ENCODE measurements around the gene SUN1. TPM values are rescaled to one million over a fixed set of nuclear protein-coding genes. Genes with fewer than 3 reads are reported as not detected.
A peak's percentile ranks its signal among the peaks of the same experiment; 100 is the strongest.
"Not testable (repeated sequence)": the region's sequence is repeated elsewhere in the genome, so short reads cannot be mapped to it uniquely, and the experiment has no call there.

SUN1 gene
- polyA plus RNA-seq, 4 donors = 128 to 160 (median 137) TPM

- DNase-seq (ENCODE audit: low read depth in 4 of 4, low spot score in 3 of 4) = no peak
These were observed 18.9 kb downstream of the SUN1 start for GRCh38 chr7:851204-851603.

DNA sequence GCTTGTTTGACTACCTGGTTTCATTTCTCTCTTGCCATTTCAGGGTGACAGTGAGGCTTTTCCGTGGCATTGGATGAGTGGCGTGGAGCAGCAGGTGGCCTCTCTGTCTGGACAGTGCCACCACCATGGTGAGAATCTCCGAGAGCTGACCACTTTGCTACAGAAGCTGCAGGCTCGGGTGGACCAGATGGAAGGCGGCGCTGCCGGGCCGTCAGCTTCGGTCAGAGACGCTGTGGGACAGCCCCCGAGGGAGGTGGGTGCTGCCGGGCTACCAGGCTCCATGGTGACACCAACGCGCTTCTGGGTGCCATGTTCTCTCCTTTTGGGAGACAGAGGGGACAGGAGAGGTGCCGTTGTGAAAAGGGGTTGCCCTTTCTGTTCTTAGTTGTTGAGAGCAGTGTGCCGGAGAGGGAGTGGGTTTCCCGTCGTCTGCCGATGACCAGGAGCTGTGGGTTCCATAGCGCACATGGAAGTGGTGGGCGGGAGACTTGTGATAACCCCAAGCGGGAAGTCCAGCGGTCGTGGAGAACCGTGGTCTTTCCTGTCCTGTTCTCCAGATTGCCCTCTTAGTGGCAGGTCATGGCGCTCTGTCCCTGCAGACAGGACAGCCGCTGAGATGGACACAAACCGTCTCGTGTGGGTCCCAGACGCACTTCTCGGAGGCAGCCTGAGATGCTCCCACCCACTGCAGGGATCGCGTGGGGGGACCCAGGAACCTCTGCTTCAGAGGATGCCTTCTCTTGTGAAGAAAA, 21.3 kb downstream of the SUN1 start:
- no peak for DNase-seq (ENCODE audit: low read depth in 4 of 4, low spot score in 3 of 4)

GRCh38 chr7:854118-854775, 22.0 kb downstream of the SUN1 start:
- no peak for DNase-seq (ENCODE audit: low read depth in 4 of 4, low spot score in 3 of 4)

DNA sequence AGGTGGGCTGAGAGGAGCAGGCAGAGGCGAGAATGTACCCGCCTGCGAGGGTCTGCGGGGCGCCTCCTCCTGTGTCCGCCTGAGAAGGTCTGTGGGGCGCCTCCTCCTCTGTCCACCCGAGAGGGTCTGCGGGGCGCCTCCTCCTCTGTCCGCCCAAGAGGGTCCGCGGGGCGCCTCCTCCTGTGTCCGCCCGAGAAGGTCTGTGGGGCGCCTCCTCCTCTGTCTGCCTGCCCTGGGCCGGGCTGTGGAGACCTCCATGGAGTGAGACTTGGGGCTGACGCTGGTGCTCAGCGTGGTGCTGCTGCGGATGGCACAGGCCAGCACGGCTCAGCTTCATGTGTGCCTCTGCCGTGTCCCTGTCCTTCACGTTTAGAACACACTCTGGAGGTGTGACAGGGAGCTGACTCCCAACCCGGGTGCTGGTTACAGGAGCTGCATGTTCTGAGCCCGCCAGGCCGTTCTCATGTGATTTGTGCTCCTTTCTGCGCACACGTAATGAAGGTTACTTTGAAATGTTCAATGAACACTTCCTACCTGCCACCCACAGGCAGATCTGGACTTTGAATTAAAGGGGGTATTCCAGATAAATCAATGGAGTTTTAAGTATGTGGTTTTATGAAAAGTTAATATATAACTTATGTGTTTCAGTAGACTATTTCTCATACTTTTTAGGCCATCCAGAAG, 23.6 kb downstream of the SUN1 start:
- DNase-seq (ENCODE audit: low read depth in 4 of 4, low spot score in 3 of 4) = no peak

DNA sequence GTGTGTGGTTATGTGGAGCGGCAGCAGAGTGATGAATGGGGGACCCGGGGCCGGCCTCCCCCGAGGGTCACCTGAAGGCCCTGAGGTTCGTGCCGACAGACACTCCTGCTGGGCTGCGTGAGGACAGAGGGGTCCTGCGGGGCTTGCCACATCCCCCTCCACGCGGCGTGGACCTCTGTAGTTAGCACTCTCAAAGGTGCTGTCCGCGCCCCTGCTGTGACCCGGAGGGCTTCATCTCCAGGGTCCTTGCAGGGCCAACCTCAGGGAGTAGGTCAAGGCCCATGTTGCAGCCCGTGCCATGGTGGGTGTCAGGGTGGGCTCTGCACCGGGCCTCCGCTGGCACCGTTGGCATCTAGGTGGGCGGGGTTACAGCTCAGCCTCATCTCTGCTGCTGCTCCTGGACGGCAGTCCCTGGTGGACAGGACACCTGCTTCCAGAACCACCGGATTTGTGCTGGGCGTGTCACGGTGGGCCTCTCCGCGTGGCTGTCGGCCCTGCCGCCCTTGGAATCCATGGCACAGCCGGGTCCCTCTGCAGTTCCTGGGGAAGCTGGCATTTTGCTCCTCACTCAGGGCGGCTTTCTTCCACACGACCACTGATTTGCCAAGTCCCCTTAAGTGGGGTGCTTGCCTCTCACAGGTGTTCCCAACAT, 24.3 kb downstream of the SUN1 start:
- DNase-seq (ENCODE audit: low read depth in 4 of 4, low spot score in 3 of 4) = no peak

GRCh38 chr7:857661-858060, 25.4 kb downstream of the SUN1 start:
- DNase-seq (ENCODE audit: low read depth in 4 of 4, low spot score in 3 of 4) = no peak

GRCh38 chr7:859359-860030, 27.2 kb downstream of the SUN1 start:
- DNase-seq (ENCODE audit: low read depth in 4 of 4, low spot score in 3 of 4) = no peak

GRCh38 chr7:860149-860548, 27.9 kb downstream of the SUN1 start:
- DNase-seq (ENCODE audit: low read depth in 4 of 4, low spot score in 3 of 4) = no peak

DNA sequence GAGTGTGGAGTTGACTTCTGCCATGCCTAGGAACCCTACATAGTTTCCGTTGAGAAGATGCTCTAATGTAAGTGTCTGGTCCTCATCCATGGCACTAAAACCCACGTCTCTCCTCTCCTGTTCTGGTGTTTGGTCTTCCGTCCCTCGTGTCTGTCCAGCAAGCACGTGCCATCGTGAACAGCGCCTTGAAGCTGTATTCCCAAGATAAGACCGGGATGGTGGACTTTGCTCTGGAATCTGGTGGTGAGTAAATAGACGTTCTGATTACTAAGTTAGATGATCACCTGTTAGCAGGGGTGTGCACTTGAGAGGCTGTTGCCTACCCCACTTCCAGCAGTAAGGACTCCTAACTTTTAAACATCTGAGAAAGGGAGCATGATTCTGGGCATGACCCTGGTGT, 28.9 kb downstream of the SUN1 start:
- no peak for DNase-seq (ENCODE audit: low read depth in 4 of 4, low spot score in 3 of 4)

GRCh38 chr7:862157-862556, 29.9 kb downstream of the SUN1 start:
- DNase-seq (ENCODE audit: low read depth in 4 of 4, low spot score in 3 of 4) = no peak

DNA sequence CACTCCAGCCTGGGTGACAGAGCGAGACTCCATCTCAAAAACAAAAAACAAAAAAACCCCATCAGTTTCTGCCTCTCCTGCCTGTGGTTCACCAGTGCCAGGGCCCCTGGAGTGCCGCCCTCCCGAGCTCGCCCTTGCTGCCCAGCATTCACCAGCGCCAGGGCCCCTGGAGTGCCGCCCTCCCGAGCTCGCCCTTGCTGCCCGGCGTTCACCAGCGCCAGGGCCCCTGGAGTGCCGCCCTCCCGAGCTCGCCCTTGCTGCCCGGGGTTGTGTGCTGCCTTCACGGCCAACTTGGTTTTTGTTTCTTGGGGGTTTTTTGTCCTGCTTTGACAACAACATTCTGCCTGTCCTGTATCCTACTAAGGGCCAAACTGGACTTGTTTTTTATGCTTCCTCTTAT, 30.8 kb downstream of the SUN1 start:
- no peak for DNase-seq (ENCODE audit: low read depth in 4 of 4, low spot score in 3 of 4)

GRCh38 chr7:865921-866320, 33.6 kb downstream of the SUN1 start:
- DNase-seq (ENCODE audit: low read depth in 4 of 4, low spot score in 3 of 4) = no peak

DNA sequence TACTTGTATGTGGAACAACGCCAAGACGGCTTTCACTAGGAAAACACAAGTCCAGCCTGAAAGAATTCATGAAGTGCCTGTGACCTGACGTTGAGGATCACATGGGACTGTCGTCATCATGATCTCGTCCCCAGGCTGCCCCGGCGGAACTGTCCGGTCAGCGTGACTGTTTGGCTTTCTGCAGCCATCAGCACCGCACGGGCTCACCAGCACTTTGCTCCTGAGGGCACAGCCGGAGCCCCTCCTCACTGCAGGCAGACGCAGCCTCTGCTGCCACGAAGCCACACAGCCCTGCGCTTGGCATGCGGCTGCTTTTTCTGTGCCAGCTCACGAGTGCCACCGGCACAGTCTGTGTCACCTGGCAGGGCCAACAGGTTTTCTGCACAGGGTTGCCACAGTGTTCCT, 34.7 kb downstream of the SUN1 start:
- peak in 3 of 4 donors; percentile 26 to 48 (median 39) for DNase-seq (ENCODE audit: low read depth in 4 of 4, low spot score in 3 of 4)

DNA sequence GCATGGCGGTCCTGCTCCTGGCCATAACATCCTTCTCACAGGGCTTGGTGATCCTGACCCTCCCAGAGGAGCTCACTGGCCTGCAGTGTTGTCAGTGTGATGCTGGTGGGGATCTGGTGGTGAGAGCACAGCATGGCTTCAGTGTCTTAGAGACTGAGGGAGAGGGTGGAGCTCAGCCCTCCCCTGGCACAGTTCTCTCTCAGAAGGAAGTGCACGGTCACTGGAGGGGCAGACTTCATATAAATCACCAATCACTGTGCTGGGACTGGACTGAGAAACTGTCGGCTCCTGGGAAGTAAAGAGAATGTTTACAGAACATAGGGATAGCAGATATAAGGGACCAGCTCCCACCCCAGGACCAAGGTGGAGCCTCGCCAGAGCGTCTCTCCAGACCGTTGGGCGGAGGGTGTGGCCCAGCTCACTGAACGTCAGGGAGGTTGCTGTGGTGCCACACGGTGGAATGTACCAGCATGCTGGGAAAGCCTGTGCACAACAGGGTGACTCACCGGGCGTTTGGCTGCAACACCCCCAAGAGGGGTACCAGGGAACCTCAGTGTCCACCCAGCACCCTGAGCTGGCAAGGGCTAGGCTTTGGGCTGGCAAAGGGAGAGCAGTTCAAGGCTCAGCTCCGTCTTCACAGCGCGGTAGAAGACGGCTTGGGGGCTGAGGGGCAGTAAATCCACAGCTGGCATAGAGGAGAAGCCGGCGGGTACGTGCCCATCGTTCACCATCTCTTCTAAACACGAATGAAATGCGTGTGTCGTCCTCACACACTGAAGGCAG, 35.3 kb downstream of the SUN1 start:
- no peak for DNase-seq (ENCODE audit: low read depth in 4 of 4, low spot score in 3 of 4)

GRCh38 chr7:868189-868486, 35.9 kb downstream of the SUN1 start:
- no peak for DNase-seq (ENCODE audit: low read depth in 4 of 4, low spot score in 3 of 4)

- DNase-seq (ENCODE audit: low read depth in 4 of 4, low spot score in 3 of 4) = no peak
These were observed 37.1 kb downstream of the SUN1 start for GRCh38 chr7:869348-869747.

DNA sequence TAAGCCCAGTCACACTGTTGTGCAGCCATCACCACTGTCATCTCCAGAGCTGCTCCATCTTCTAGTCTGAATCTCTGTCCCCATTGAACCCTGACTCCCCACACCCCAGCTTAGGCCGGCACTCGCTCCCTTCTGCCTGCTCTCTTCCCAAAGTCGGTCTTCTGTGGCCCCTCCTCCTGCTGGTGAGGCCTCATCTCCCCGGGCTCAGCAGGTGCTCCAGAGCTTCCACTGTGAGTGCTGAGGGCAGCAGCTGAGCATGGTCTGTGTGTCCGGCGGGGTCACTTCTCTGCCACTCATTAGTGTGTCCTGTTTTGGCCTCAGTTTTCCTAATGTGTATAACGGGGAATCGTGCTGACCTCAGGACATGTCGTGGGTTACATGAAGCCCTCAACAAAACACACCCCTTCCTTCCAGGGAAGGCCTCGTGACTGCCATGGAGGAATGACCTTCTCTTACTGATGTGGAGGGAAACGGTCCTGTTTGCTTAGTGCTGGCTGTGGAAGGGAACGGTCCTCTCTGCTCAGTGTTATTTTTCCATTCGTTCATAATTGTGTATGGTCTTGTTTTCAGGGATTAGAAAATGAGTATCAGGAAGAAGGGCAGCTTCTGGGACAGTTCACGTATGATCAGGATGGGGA, 39.7 kb downstream of the SUN1 start:
- no peak for DNase-seq (ENCODE audit: low read depth in 4 of 4, low spot score in 3 of 4)

DNA sequence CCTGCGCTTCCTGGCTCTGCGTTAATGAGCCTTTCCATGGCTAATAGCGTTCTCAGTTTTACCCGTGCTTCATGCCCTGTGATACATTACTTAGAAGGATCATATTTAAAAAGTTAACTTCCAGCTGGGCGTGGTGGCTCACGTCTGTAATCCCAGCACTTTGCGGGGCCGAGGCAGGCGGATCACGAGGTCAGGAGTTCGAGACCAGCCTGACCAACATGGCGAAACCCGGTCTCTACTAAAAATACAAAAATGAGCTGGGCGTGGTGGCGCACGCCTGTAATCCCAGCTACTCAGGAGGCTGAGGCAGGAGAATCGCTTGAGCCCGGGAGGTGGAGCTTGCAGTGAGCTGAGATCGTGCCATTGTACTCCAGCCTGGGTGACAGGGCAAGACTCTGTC, 40.4 kb downstream of the SUN1 start:
- not testable (repeated sequence) for DNase-seq (ENCODE audit: low read depth in 4 of 4, low spot score in 3 of 4)

GRCh38 chr7:873367-874002, 41.2 kb downstream of the SUN1 start:
- peak; percentile 33 to 51 (median 44) for DNase-seq (ENCODE audit: low read depth in 4 of 4, low spot score in 3 of 4)
